AG04449 (cell line): ENCODE measurements around the gene BTN2A1.

Experiments
- CTCF ChIA-PET: fragments of 350-600 bp; formaldehyde crosslinking; extraction: SDS; loops from one replicate; lab custom pipeline; 2021; ENCODE audit warnings: antibody characterized with exemption; lab: Yijun Ruan, JAX
- POLR2A ChIA-PET: fragments of 400-600, 350-600 bp; formaldehyde crosslinking; extraction: SDS; loops from one replicate; lab custom pipeline; 2020; ENCODE audit warnings: antibody characterized with exemption, inconsistent platforms; lab: Yijun Ruan, JAX
- DNase-seq: peaks from one replicate; pipeline ENCODE4 v3.0.0-alpha.2; 2010; ENCODE audit warnings: low read depth, low spot score
- H3K4me3 ChIP-seq: 2 replicates; pipeline ENCODE4 v1.5.1; 2011; ENCODE audit warnings: low read depth, mild to moderate bottlenecking, control low read depth, low read length
- TF ChIP-seq, protein P1 (sequence below): IDR thresholded peaks from one replicate; pipeline ENCODE4 v1.5.1; 2011; ENCODE audit warnings: mild to moderate bottlenecking, moderate library complexity, low read length, control low read depth, inconsistent platforms; ENCODE audit not compliant: insufficient read depth; ENCODE audit errors: missing control alignments

BTN2A1 gene

DNA sequence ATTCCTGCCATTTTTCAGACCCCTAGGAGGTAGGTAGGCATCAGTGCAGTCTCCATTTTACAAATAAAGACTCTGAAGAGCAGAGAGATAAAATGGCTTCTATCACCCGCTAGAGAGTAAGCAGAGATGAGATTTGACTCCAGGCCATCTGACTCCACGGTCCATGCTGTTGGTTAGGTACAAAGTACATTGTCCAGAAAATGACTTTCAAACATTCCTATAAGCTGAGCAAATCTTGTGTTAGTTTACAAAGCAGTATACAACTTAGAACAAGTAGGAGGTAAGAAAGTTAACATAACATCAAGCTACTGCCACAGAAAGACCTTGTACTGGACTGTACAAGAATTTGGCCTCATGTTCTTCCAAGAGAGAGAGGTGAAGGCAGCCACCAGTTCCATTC is 57.2 kb downstream of the BTN2A1 start:
- CTCF ChIA-PET: no interaction called here
- DNase-seq: no peak
- POLR2A ChIA-PET: no interaction called here
- TF ChIP-seq, protein P1, sequence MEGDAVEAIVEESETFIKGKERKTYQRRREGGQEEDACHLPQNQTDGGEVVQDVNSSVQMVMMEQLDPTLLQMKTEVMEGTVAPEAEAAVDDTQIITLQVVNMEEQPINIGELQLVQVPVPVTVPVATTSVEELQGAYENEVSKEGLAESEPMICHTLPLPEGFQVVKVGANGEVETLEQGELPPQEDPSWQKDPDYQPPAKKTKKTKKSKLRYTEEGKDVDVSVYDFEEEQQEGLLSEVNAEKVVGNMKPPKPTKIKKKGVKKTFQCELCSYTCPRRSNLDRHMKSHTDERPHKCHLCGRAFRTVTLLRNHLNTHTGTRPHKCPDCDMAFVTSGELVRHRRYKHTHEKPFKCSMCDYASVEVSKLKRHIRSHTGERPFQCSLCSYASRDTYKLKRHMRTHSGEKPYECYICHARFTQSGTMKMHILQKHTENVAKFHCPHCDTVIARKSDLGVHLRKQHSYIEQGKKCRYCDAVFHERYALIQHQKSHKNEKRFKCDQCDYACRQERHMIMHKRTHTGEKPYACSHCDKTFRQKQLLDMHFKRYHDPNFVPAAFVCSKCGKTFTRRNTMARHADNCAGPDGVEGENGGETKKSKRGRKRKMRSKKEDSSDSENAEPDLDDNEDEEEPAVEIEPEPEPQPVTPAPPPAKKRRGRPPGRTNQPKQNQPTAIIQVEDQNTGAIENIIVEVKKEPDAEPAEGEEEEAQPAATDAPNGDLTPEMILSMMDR: no peak
- no peak overlapping the region for H3K4me3 ChIP-seq

DNA sequence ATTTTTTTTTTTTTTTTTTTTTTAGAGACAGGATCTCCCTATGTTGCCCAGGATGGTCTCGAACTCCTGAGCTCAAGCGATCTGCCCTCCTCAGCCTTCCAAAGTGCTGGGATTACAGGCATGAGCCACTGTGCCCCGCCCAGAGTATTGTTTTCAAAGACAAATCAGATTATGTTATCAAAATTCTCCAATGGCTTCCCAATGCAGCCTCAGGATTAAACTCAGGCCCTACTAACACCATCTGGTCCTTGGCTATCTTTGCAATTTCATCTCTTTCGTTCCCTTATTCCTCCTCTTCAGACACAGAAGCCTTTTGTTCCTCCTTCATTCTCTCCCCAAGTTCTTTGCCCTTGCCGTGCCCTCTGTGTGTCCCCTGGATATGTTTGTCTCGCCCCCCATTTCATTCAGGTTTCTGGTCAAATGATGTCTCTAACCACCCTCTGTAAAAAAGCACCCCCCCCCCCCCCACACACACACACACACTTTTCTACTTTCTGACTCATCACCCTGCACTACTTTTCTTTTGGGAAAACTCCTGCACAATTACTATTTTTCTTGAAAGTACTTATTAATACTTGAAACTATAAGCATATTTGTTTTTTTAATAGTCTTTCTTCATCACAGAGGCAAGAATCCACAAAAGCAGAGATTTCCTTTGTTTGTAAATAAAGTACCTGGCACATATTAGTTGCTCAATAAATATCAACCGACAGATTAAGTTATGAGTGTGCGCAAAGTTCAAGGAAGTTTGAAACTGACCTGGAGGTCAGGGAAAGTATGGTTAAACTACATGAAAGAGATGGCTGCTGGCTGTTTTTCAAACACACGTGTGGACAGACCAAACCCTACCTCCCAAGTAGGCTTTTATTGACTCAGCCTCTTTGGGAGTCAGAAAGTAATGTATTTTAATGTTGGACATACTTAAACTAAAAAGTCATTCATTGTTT is 59.0 kb downstream of the BTN2A1 start:
- POLR2A ChIA-PET: no interaction called here
- TF ChIP-seq, protein P1: no peak
- H3K4me3 ChIP-seq: no peak overlapping the region
- DNase-seq: no peak
- CTCF ChIA-PET: no interaction called here
